Testis (tissue), 2 donors: ENCODE data around the gene TFPT.
A peak's percentile ranks its signal among the peaks of the same experiment; 100 is the strongest.
"Not testable (repeated sequence)": the region's sequence is repeated elsewhere in the genome, so short reads cannot be mapped to it uniquely, and the experiment has no call there.

Experiments used
- POLR2A ChIP-seq: fragments of 450-650 bp; IDR thresholded peaks from one replicate; pipeline ENCODE4 v1.6.1; 2017; ENCODE audit warnings: antibody characterized with exemption, mild to moderate bottlenecking, moderate library complexity
- TF ChIP-seq, protein P1 (sequence below), 3 experiments: fragments of 450-650 bp in 2 of 3; fragments of 200-600 bp in 1 of 3; sonication (generic) in 1 of 3; IDR thresholded peaks; one replicate each; pipeline ENCODE4 v1.5.1; 2016 to 2019; ENCODE audit warnings: antibody characterized with exemption in 3 of 3, mild to moderate bottlenecking in 2 of 3, moderate library complexity in 1 of 3

DNA sequence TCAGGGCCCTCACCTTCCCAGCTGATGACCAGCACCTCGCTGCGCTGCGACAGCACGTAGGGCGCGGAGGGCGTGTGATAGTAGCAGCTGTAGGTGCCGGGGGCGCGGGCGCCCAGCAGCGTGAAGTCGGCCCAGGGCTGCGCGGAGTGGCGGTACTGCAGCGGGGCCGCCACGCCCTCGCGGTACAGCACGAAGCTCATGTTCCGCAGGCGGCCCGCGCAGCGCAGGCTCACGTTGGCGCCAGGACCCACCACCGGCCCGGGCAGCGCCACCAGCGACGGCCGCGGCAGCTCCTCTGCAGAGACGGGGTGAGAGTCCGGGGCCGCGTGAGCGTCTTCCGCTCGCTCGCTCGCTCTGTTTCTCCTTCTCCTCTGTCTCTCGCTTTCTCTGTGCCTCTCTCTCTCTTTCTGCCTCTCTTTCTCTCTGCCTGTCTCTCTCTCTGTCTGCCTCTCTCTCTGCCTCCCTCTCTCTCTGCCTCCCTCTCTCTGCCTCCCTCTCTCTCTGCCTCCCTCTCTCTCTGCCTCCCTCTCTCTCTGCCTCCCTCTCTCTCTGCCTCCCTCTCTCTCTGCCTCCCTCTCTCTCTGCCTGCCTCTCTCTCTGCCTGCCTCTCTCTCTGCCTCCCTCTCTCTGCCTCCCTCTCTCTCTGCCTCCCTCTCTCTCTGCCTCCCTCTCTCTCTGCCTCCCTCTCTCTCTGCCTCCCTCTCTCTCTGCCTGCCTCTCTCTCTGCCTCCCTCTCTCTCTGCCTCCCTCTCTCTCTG is 19.4 kb downstream of the TFPT start:
- TF ChIP-seq, protein P1, sequence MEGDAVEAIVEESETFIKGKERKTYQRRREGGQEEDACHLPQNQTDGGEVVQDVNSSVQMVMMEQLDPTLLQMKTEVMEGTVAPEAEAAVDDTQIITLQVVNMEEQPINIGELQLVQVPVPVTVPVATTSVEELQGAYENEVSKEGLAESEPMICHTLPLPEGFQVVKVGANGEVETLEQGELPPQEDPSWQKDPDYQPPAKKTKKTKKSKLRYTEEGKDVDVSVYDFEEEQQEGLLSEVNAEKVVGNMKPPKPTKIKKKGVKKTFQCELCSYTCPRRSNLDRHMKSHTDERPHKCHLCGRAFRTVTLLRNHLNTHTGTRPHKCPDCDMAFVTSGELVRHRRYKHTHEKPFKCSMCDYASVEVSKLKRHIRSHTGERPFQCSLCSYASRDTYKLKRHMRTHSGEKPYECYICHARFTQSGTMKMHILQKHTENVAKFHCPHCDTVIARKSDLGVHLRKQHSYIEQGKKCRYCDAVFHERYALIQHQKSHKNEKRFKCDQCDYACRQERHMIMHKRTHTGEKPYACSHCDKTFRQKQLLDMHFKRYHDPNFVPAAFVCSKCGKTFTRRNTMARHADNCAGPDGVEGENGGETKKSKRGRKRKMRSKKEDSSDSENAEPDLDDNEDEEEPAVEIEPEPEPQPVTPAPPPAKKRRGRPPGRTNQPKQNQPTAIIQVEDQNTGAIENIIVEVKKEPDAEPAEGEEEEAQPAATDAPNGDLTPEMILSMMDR (IDR thresholded peaks at IDR 0.05), result peak in 1 of 3 experiments; percentile 32
- not testable (repeated sequence) for TF ChIP-seq POLR2A
